LNCaP clone FGC (cell line): Measurements from ENCODE around the gene FSTL4.

Experiments
- DNase-seq: peaks from one replicate; pipeline ENCODE4 v3.0.0-alpha.2; 2011; ENCODE audit warnings: low read depth
- H3K4me3 ChIP-seq: 2 replicates; pipeline ENCODE4 v1.5.1; 2011; ENCODE audit warnings: mild to moderate bottlenecking, low read depth, low read length, control low read depth
- TF ChIP-seq, protein P1 (sequence below): IDR thresholded peaks from 2 replicates; pipeline ENCODE4 v1.5.1; 2012; ENCODE audit warnings: mild to moderate bottlenecking; ENCODE audit not compliant: control insufficient read depth, insufficient read depth; ENCODE audit errors: extremely low read depth

The FSTL4 gene

DNA sequence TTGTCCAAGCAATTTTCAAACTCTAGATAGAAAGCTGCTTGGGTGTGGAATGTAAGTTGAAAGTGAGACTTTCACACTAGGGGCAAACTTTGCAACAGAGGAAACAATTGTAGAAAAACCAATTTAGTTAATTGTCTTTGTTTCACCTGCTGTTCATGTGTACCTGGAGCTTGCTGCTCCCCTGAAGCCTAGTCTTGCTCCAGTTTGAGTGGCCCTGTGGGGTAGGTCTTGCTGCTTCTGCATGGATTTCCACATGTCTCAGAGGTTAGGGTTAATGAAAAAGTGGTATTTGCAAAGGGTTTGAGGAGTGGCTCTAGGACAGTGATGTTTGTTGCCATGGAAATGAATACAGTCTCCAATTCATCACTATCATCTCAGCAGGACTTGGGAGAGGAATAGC lies 182.2 kb downstream of the FSTL4 start:
- DNase-seq, result no peak
- H3K4me3 ChIP-seq, result no peak overlapping the region
- TF ChIP-seq, protein P1, sequence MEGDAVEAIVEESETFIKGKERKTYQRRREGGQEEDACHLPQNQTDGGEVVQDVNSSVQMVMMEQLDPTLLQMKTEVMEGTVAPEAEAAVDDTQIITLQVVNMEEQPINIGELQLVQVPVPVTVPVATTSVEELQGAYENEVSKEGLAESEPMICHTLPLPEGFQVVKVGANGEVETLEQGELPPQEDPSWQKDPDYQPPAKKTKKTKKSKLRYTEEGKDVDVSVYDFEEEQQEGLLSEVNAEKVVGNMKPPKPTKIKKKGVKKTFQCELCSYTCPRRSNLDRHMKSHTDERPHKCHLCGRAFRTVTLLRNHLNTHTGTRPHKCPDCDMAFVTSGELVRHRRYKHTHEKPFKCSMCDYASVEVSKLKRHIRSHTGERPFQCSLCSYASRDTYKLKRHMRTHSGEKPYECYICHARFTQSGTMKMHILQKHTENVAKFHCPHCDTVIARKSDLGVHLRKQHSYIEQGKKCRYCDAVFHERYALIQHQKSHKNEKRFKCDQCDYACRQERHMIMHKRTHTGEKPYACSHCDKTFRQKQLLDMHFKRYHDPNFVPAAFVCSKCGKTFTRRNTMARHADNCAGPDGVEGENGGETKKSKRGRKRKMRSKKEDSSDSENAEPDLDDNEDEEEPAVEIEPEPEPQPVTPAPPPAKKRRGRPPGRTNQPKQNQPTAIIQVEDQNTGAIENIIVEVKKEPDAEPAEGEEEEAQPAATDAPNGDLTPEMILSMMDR, result no peak

DNA sequence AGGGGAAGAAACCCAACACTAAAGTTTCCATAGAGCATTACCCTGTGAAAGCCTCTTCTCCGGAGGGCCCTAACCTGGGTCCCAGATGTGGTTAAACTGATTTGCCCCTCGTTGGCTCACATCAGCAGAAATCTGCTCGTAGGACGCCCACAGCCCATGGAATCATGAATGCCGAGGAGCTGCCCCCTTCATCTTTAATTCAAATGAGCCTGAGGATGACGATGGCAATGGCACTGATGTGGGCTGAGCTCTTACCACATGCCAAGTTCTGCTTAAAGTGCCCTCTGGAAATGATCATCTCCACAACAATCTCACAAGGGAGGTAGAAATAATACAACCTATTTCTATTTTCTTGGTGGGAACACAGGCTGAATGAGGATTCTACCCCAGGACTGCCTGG lies 183.3 kb downstream of the FSTL4 start:
- H3K4me3 ChIP-seq, result no peak overlapping the region
- TF ChIP-seq, protein P1, result no peak
- DNase-seq, result no peak

DNA sequence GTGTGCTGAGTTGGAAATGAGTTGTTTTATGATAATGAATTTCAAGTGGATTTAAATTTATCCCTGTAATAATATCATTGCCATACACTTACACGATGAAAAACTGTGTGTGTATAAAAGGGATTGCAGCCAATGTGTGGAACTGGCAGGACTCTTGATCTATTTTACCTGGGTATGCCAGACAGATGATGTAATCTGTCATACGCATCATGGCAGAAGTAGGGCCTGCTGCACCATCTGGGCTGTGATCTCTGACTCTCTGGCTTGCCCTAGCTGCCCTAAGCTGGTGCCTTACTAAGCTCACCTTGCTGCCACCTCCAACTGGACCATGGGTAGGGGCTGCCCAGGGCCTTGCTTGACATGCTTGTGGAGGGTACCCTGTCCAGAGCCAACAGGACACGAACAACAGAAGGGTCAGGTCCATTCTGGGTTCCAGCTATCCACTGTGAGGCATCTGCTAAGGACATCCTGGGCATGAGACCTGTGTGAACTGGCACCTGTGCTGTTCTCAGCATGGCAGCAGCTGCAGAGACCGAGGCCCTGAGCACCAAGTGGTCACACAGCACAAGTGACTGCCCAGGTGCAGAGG lies 184.2 kb downstream of the FSTL4 start:
- no peak overlapping the region for H3K4me3 ChIP-seq
- TF ChIP-seq, protein P1, result no peak
- DNase-seq, result no peak

DNA sequence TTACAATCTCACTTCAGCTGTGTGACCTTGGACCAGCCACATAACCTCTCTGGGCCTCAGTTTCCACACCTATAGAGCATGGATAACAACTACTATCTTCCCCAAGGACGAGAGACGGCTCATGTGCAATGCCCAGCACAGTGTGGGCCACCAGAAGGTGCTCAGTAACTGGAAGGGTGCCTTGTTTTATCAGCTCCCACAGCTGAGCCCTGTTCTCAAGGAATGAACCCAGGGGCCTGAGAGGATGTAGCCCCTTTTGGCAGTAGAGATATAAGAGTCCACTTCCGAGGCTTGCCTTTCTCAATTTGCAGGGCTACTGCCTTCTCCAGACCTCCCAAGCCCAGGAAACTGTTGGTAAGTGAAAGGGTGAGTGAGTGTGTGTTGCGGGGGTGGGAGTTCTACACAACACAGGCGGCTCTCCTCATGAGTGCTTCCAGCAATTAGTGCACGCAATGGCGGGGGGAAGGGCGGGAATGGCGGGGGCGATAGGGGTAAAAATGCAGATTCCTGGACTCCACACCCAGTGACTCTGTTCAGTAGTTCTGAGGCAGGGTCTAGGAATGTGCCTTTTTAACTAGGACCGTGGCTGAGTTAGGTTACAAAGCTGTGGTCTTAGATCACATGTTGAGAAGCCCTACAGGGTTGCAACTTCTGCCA lies 185.1 kb downstream of the FSTL4 start:
- H3K4me3 ChIP-seq, result no peak overlapping the region
- no peak for DNase-seq
- TF ChIP-seq, protein P1, result no peak

DNA sequence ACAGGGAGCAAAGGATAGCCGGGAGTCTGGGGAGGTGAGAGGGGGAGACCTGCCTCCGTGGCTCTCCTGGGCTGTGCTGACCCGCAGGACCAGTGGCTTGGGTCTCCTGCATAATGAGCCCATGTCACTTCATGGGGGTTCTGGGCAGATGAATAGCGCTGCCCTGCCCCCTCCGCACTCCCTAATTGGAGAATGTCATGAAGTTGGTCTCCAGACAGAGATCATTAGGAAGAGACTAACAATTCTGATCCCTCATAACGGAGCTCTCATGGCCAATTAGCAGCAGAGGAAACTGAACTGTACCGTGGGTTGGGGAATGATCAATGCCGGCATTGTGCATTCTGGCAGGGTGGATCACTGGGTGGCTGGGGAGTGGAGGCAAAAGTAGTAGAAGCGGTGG lies 186.1 kb downstream of the FSTL4 start:
- TF ChIP-seq, protein P1, result no peak
- no peak overlapping the region for H3K4me3 ChIP-seq
- no peak for DNase-seq

DNA sequence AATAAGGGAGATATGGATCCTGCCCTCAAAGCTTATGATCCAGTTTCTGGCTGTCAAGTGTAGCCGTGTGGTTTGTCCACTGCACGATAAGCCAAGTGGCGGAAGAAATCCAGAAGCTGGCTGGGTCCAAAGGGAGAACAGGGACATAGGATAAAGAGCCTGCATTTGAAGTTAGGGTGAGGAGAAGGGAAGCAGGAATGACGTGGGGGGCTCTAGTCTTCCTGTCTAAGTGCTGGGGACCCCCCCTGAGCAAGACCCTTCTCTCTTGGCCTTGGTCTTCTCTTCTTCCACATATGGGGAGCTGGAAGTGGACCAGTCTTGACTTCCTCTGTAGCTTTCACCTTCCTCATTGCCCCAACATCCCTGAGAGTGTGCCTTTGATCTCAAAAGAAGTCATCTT lies 186.6 kb downstream of the FSTL4 start:
- DNase-seq, result no peak
- TF ChIP-seq, protein P1, result no peak
- no peak overlapping the region for H3K4me3 ChIP-seq

DNA sequence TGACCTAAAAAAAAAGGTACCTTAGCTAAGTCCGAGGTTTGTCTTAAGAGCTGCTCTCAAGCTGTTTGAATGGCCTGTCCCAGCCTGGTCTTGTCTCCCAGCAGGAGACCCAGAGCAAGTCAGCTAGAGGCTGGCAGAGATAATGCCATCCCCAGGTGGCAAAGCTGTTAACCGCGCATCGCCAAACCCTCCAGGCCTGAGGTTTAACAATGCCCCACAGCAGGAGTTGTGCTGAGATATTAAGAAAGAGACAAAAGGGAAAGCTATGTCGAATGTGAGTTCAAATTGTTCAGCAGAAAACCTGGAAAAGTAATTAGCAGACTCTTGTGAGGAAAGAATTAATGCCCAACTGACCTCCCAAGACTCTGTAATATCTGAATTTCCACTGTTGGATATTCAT lies 187.1 kb downstream of the FSTL4 start:
- TF ChIP-seq, protein P1, result no peak
- no peak overlapping the region for H3K4me3 ChIP-seq
- DNase-seq, result no peak
